HG02610 (cell line): ENCODE measurements around the gene FCN1.

Experiments used
- ATAC-seq: cut with Tn5 transposase; IDR thresholded peaks from one replicate; pipeline ENCODE4 v1.9.1; 2021; ENCODE audit warnings: mild to moderate bottlenecking, moderate library complexity; ENCODE audit not compliant: unreplicated experiment

FCN1 gene

GRCh38 chr9:134951994-134952393, 34.3 kb upstream of the FCN1 start:
- no peak for ATAC-seq

- ATAC-seq: no peak
Observed at GRCh38 chr9:134951461-134951860, 33.7 kb upstream of the FCN1 start.

GRCh38 chr9:134950386-134951210, 32.9 kb upstream of the FCN1 start:
- no peak for ATAC-seq

- ATAC-seq: no peak
Observed at GRCh38 chr9:134949681-134950385, 32.1 kb upstream of the FCN1 start.

- no peak for ATAC-seq
Observed at GRCh38 chr9:134948149-134948548, 30.4 kb upstream of the FCN1 start.

- no peak for ATAC-seq
Observed at GRCh38 chr9:134947265-134947955, 29.7 kb upstream of the FCN1 start.

GRCh38 chr9:134946663-134947062, 29.0 kb upstream of the FCN1 start:
- no peak for ATAC-seq

GRCh38 chr9:134945509-134946275, 28.0 kb upstream of the FCN1 start:
- no peak for ATAC-seq

GRCh38 chr9:134944916-134945315, 27.2 kb upstream of the FCN1 start:
- ATAC-seq: no peak

GRCh38 chr9:134944351-134944802, 26.7 kb upstream of the FCN1 start:
- no peak for ATAC-seq

GRCh38 chr9:134943836-134944235, 26.1 kb upstream of the FCN1 start:
- no peak for ATAC-seq

- no peak for ATAC-seq
Observed at GRCh38 chr9:134943411-134943810, 25.7 kb upstream of the FCN1 start.

- ATAC-seq: no peak
Observed at GRCh38 chr9:134942788-134943184, 25.1 kb upstream of the FCN1 start.

GRCh38 chr9:134942011-134942787, 24.5 kb upstream of the FCN1 start:
- ATAC-seq: no peak

- ATAC-seq: no peak
Observed at GRCh38 chr9:134940236-134941208, 22.8 kb upstream of the FCN1 start.

GRCh38 chr9:134939836-134940235, 22.1 kb upstream of the FCN1 start:
- no peak for ATAC-seq

GRCh38 chr9:134939080-134939733, 21.5 kb upstream of the FCN1 start:
- ATAC-seq: no peak

- ATAC-seq: no peak
Observed at GRCh38 chr9:134938346-134939079, 20.8 kb upstream of the FCN1 start.
